CD4-positive, alpha-beta T cell treated with Interleukin-4 for 1 hour (primary cell): ENCODE results near the gene CRB3.

Experiments
- DNase-seq, 2 donors: peaks; one replicate each; pipeline ENCODE4 v3.0.0-alpha.2; 2020 to 2022

Gene CRB3

DNA sequence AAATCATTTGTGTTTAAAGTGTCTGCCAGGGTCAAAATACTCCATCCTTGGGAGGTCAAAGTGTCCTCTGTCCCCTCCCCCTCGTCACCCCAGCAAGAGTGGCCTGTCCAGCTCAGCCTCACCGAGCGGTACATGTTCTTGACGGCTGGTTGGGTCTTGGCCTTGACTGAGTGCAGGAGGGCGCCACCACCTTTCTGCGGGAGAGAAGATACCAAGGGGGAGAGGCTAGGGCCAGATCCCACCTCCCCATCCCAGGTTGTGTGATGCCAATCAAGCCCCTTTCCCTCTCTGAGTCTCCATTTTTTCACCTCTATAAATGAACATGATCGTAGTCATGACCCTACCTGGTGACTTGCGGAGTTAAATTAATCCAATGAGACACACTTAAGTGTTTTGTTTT is 6.1 kb downstream of the CRB3 start:
- no peak for DNase-seq

DNA sequence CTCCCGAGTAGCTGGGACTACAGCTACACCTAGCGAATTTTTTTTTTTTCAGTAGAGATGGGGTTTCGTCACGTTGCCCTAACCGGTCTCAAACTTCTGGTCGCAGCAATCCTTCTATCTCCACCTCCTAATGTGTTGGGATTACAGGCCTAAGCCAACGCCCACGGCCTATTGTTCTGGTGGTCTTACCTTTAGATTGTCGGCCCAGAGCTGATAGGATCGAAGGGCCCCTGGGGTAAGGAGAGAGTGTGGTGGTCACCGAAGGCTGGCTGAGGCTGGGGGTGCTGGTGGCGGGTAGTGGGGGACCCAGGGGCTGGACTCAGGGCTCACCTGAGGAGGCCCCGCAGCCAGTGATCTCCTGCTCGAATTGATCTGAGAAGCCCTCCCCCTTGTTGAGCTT is 7.0 kb downstream of the CRB3 start:
- DNase-seq: no peak

DNA sequence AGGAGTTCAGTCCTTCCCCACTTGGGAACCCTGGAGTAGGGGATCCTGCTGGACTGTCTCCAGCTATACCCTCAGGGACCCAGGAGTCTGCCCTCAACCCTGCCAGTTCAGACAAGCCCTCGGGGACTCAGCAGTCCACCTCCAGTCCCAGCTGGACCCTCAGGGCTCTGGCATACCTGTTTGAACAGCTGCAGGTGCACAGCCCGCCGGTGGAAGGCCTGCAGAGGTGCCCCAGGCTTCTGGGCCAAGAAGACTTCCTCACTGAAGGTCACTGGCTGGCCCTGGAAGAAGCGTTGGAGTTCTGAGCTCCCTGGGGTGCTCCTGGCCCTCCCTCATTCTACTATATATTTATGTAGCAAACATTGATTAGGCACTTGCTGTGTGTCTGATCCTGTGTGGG is 8.6 kb downstream of the CRB3 start:
- DNase-seq: no peak

DNA sequence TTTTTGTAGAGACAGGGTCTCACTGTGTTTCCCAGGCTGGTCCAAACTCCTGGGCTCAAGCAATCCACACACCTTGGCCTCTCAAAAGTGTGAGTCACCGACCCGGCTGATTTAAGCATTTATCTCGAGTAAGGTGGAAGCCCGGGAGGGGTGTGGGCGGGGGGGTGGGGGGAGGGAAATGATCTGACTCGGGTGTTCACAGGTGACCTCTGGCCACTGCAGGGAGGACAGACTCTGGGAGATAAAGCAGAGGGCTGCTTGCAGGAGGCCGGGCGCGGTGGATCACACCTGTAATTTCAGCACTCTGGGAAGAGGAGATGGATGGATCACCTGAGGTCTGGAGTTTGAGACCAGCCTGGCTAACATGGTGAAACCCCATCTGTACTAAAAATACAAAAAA is 9.6 kb downstream of the CRB3 start:
- no peak for DNase-seq

DNA sequence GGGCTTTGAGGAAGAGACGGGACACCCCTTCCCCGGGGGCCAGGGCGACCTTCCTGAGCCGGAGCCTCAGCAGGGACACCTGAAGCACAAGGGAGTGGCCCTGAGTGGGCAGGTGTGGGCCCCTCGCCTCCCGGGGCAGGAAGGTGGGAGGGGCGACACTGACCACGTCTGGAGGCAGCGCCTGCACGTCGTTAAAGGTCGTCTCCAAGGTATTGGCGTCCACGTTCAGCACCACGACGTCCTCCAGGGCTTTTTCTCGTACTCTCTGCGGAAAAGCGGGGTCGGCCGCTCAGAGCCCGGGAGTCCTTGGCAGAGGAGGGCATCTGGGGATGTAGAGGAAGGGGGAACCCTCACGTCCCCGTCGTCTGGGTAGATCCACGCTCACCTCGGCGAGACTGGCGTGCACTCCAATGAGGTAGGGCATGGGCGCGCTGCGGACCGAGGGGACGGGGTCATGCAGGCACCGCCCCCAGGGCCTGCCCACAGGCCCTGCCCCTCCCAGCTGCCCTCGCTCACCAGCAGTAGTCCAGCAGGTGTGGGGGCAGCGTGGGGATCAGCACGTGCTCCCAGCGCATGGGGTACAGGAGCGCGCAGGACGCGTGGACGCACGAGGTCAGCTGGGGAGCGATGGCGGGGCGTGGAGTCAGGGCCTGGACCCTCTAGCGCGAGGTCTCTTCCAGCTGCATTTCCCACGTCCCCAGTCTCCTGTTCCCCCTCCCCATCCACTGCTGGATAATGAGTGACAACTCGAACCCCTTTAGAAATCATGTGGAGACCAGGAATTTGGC is 11.4 kb downstream of the CRB3 start:
- no peak for DNase-seq

DNA sequence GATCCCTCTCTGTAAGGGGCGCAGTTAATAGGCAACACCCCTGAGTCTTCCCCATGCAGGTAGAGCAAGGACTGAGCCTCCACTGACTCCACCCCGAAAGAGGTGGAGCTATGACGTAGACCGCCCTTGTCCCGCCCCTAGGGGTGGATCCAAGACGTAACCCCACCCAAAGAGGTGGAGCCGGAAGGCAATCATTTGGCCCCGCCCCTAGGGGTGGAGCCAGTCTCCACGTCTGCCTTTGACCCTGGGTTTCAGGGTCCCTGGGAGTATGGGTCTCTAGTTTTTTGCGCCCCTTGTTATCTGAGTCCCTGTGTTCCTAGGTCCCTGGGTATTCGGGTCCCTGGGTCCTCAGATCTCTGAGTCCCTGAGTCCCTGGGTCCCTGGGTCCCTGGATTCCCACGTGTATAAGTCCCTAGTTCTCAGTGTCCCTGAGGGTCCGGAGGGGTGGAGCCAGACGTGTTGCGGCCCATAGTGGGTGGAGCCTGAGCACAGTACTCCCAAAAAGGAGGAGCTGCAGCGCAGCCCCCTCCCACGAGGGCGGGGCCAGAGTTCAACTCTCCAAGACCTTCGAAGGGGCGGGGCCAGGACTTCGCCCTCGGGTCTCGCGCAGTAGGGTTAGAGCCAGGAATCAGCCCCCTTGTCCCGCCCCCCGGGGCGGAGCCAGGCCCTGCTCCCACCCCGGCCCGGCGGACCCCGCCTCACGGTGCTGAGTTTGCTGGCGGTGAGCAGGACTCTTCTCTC is 12.3 kb downstream of the CRB3 start:
- peak; percentile 58 to 72 for DNase-seq

DNA sequence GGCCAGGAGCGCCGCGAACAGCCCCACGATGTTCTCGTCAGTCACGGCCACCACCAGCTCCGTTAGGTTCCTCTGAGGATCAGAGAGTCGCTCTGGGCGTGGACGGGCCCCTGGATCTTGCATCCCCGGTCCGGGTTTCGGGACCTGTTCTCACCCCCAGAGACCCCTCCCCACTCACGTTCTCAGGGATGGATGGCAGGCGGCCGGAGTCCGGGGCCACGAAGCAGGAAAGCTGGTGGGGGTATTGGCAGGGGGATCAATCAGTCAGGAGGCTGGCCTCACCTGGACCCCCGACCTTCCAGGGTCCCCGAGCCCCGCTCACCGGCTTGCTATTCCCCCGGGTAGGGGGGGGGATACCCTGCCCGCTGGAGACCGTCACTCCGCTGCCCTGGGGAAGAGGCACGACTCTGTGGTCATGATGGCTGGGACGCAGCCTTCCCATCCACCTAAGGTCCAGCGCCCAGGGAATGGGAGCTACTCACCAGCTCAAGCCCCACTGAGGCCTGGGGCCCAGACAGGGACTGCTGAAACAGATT is 12.9 kb downstream of the CRB3 start:
- no peak for DNase-seq

DNA sequence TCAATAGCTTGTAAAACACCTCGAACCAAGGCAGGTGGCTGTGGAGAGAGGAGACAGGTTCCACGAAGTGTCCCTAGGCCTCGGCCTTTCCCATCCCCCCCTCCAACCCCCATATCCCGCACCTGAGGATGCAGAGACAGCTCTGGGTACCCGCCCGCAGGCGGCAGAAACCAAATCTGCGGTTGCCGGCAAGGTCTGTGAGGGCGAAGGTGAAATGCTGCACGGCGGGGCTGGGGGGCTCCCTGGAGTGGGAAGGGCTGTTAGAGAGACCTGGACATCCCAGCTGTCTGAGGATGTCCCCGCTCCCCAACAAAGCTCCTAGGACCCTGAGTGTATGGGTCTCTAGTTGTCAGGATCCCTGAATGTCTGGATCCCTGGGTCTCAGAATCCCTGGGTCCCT is 14.7 kb downstream of the CRB3 start:
- no peak for DNase-seq

DNA sequence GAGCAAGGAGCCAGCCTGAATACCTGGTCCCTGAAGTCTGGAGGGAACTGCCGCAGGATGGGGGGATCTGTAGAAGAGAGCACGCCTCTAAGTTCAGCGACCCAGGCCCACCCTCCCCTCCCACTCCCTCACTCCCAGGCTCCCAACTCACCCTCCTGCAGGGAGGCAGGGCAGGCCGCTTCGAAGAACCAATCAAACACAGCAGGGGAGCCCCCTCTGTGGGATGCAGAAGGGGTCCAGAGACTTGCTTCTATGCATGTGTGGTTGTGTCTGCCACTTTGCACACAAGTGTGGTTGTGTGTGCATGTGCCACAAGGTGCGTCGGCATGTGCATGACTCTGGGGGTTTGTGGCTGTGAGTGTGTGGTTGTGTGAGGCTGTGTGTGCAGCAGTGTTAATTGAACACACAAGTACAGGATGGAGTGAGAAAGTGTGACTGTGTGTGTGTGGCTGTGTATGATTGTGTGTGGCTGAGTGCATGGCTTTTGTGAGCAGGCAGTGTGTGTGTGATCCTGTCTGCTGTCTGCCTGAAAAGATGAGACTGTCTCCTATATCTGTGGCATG is 15.8 kb downstream of the CRB3 start:
- no peak for DNase-seq

DNA sequence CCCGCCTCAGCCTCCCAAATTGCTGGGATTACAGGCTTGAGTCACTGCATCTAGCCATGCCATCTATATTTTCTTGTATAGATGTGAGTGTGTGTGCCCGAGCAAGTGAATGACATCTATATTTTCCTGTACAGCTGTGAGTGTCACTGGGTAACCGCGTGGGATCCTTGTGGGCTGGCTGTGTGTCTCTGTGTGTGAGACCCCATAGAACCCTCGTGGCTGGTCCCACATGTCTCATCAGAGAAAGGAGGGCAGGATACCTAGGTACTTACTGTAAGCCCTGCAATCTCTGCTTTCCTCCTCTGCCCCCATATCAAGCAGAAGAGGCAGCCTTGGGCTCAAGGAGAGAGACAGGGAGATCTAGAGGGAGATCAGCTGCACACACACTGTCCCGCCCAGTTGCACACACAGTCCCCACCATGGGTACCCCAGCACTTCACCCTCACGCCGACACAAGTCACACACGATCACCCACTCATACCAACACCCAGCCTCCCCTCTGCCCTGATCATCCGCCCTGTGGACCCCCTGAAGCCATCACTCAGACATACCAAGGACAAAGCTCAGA is 16.9 kb downstream of the CRB3 start:
- DNase-seq: peak in 1 of 2 donors; percentile 27

DNA sequence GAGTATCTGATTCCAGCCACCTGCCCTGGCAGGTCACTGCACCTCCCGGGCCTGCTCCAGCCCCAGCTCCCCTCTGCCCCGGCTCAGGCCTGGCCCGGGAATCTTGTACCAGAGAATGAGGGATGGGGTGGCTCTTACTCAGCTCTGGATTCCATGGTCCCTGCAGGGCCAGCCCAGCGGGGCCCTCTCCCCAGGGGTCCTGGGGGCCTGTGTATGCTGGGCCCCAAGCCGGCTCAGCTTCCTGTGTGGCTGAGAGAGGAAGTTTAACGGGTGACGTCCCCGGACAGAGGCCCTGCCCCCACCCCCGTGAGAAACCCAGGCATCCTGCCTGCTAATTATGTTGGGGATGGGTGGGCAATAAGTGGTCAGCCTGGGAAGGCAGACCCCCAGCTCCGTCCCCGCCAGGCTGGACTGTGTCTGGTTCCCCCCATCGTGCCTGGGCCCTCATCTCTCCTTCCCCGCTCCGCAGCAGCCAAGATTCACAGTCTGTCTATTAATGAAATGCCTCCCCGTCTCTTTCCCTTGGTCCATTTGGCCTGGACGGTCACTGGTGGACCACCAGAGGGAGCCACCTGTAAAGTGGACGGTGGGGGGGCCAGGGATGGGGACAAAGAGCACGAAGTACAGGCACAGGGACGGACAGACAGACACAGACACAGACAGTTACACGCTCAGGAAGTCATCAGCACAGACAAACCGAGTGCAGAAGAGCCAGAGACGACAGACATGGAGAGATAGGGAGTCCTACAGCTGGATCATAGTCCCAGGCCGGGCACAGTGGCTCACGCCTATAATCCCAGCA is 17.7 kb downstream of the CRB3 start, which contains the start of gene DENND1C:
TSS of gene DENND1C (minus strand) at position 247 of the 802 bp plus-strand sequence. CDS start at position 155, 92 bp downstream.
- DNase-seq: peak; percentile 79 to 81

DNA sequence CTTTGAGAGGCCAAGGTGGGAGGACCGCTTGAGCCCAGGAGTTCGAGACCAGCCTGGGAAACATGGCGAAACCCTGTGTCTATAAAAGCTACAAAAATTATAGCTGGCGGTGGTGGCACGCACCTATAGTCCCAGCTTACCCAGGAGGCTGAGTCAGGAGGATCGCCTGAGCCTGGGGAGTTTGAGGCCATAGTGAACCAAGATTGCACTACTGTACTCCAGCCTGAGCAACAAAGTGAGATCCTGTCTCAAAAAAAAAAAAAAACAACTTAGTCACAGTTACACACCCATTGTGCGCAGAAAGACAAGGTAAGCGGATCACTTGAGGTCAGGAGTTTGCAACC is 18.2 kb downstream of the CRB3 start:
- no peak for DNase-seq

DNA sequence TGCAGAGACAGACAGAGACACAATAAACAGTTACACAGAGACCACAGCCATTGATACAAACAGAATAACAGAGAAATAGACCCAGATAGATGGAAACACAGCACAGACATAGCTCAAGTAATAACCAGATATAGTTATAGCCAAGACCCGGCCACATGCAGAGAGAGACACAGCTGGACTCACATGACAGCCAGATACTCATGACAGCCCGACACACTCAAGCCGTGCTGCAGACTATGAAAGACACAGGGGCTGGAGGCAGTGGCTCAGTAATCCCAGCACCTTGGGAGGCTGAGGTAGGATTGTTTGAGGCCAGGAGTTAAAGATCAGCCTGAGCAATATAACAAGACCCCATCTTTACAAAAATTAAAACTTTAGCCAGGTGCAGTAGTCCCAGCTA is 19.2 kb downstream of the CRB3 start:
- no peak for DNase-seq

DNA sequence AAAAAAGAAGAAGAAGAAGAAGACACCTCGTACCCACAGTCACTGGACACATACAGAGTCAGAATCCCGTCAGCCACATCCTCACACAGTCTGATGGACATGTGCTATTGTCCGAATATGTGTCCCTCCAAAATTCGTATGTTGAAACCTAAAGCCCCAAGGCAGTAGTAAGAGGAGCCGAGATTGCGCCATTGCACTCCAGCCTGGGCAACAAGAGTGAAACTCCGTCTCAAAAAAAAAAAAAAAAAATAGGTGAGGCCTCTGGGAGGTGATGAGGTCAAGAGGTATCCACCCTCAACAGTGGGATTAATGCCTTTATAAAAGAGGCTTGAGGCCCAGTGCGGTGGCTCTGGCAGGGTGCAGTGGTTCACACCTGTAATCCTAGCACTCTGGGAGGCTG is 20.2 kb downstream of the CRB3 start:
- DNase-seq: no peak

DNA sequence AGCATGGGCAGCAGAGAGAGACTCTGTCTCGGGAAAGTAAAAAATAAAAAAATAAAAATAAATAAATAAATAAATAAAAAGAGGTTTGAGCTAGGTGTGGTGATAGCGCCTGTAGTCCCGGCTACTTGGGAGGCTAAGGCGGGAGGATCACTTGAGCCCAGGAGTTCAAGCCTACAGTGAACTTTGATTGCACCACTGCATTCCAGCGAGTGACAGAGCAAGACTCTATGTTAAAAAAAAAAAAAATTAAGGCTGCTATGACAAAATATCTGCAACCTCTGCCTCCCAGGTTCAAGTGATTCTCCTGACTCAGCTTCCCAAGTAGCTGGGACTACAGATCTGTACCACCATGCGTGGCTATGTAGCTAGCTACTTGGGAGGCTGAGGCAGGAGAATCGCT is 20.8 kb downstream of the CRB3 start:
- no peak for DNase-seq

DNA sequence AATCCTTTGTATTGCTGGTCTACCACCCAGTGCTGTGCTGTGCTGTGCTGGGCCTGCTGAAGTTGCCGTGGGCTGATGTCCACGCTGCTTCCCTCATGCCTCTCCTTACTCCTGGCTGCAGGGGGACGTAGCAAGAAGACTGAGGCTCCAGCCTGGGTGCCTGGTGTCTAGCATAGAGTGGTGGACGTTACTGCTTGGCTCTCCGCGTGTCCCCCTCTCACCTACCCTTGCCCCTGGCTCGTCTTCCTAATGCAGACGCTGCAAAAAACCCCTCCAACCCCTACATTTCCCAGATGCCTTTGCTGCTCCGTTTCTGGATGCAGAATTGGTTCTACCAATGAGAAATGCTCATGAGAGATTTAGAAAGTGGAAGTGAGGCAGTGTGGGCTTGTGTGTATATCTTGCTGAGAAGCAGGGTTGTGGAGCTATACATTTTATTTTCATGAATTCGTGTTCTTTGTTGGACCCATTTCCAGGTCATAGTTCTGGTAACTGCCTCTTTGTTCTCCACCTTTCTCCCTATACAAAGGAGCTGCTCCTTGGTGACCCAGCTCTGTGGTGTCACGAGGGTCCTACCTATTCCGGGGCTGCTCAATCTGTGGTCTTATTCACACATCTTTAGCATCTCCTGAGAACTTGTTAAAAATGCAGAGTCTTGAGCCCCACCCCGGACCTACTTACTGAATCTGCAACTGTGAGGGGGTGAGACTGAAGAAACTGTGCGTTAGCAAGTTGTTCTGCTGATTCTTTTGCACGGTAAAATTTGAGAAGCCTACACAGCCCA is 25.4 kb downstream of the CRB3 start:
- DNase-seq: peak in 1 of 2 donors; percentile 30

DNA sequence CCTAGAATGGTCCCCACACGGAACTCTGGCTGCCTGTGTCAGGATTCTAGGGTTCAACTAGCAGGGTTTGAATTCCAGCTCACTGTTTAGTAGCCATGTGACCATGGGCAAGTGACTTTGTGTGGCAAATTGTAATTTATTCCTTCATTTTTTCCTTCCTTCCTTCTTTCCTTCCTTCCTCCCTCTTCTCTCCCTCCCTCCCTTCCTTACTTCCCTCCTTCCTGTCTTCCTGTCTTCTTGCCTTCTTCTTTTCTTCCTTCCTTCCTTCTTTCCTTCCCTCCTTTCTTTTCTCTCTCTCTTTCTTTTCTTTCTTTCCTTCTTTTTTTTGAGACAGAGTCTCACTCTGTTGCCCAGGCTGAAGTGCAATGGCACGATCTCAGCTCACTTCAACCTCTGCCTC is 26.1 kb downstream of the CRB3 start:
- DNase-seq: no peak

DNA sequence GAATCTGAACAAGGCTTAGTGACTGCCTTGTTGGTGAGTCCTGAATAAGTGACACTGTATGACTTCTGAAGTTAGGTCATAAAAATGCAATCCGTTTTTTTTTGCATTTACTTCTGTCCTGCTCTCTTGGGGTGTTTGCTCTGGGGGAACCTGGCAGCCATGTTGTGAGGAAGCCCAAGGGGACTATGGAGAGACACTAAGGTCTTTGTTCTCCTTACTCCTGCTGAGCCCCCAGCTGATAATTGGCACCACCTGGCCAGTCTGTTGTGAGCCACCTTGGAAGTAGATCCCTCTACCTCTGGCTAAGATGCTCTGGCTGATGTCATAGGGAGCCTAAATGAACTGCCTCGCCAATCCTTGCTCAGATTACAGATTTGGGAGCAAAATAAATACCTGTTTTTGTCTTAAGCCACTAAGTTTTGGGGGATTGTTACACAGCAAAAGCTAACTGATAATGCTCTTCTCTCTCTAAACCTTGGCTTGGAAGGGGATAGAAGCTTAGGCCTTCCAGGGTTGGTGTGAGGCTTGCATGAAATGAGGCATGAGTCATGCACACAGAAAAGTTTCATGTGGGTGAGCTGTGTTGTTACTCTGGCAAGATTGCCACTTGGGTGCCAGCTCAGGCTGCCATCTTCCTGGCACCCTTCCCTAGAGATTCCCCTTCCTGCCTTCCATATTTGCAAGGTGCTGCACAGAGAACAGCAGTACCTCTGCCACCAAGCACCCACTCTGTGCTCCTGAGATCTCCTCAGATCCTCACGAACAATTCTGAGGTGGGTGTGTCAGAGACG is 27.9 kb downstream of the CRB3 start:
- no peak for DNase-seq

DNA sequence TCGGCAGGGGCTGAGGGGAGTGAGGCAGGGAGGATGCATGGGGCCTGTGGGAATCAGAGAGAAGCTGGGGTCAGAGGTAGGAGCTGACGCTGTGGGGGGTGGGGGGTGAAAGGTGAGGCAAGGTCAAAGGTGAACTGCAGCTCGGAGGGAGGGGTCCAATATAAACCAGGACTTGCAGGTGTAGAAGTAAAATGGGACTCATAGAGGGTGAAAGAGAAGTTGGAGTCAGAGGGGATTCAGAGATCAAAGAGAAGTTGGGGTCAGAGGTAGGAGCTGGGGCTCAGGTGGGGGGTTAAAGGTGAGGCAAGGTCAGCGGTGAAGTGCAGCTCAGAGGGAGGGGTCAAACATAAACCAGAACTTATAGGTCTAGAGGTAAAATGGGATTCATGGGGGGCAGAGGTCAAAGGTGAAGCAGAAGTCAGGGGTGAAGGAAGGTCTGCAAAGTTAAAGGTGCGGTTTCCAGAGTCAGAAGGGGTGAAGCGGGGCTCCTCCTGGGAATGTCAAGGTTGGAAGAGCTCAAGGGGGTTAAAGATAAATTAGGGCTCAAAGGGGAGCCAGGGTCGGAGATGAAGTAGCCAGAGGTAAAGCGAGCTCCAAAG is 30.5 kb downstream of the CRB3 start:
- DNase-seq: no peak

DNA sequence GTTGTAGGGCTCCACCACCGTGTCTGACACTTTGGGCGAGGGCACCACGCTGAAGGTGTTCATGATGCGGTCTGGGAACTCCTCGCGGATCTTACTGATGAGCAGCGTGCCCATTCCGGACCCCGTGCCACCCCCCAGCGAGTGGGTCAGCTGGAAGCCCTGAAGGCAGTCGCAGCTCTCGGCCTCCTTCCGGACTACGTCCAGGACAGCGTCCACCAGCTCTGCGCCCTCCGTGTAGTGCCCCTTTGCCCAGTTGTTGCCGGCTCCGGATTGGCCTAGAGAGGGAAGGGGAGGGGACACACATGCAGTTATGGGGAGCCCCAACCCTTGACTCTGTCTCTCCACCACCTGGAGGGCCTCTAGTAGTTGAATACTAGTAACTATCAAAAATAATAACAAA is 31.9 kb downstream of the CRB3 start:
- DNase-seq: no peak
